Measurements from ENCODE around the gene SLC35E4.

The SLC35E4 gene

DNA sequence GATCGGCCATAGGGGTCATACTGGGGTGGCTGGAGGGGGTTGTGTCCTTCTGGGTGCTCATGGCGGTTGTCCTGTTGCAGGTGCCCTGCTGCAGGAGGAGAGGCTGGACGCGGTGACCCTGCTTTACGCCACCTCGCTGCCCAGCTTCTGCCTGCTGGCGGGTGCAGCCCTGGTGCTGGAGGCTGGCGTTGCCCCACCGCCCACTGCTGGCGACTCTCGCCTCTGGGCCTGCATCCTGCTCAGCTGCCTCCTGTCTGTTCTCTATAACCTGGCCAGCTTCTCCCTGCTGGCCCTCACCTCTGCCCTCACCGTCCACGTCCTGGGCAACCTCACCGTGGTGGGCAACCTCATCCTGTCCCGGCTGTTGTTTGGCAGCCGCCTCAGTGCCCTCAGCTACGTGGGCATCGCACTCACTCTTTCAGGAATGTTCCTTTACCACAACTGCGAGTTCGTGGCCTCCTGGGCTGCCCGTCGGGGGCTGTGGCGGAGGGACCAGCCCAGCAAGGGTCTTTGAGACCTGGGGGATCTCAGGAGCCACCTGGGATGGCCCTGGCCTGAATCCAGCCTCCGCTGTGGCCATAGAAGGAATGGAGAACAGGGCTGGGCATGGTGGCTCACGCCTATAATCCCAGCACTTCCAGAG, 11.1 kb downstream of the SLC35E4 start:
- Histone ChIP-seq H3K36me3 (replicated peaks; ENCODE audit: low read depth, low read length) (no peaks in the 10 kb centered on the region), H3K27ac (ENCODE audit: low read length) (no peak overlapping the region), H3K9me3 (ENCODE audit: insufficient read depth, low read length) (no peaks in the 10 kb centered on the region), H4K20me1 (ENCODE audit: insufficient read depth, low read length) (no peaks in the 10 kb centered on the region), H3K4me2 (ENCODE audit: low read length) (no peak overlapping the region), H3K27me3 (ENCODE audit: low read depth, low read length) (no peaks in the 10 kb centered on the region), H3K4me1 (ENCODE audit: low read length) (peaks cover 33% of the 10 kb centered on the region), H3K79me2 (ENCODE audit: low read length) (no peaks in the 10 kb centered on the region), H2AFZ (ENCODE audit: low read depth, low read length) (no peak overlapping the region), H3K4me3 (ENCODE audit: low read length) (no peak overlapping the region), H3K9ac (ENCODE audit: low read length) (no peak overlapping the region)
- TF ChIP-seq EZH2phosphoT487 (IDR thresholded peaks at IDR 0.05; ENCODE audit: low read depth) = no peak
- TF ChIP-seq, protein P1, sequence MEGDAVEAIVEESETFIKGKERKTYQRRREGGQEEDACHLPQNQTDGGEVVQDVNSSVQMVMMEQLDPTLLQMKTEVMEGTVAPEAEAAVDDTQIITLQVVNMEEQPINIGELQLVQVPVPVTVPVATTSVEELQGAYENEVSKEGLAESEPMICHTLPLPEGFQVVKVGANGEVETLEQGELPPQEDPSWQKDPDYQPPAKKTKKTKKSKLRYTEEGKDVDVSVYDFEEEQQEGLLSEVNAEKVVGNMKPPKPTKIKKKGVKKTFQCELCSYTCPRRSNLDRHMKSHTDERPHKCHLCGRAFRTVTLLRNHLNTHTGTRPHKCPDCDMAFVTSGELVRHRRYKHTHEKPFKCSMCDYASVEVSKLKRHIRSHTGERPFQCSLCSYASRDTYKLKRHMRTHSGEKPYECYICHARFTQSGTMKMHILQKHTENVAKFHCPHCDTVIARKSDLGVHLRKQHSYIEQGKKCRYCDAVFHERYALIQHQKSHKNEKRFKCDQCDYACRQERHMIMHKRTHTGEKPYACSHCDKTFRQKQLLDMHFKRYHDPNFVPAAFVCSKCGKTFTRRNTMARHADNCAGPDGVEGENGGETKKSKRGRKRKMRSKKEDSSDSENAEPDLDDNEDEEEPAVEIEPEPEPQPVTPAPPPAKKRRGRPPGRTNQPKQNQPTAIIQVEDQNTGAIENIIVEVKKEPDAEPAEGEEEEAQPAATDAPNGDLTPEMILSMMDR (IDR thresholded peaks at IDR 0.05; ENCODE audit: low read depth, low read length) = no peak

DNA sequence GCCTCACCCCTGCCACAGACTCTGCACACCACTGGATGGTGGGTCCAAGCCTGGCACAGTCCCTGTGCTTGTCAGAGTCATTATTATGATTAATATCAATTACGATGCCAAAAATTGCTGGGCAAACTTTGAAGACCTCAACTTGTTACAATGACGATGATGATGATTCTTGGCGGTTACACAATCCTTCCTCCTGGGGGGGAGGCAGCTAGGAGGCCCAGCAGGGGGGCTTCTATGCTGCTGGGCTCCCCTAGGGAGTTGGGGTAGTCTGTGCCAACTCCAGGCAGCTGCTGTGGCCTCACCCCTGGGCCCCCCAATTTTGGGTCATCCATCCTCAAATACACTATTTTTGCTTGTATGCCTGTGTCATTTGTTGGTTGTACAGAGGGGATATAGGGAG, 12.0 kb downstream of the SLC35E4 start:
- H3K27me3 ChIP-seq (ENCODE audit: low read depth, low read length) = no peaks in the 10 kb centered on the region
- no peaks in the 10 kb centered on the region for H3K36me3 ChIP-seq (replicated peaks; ENCODE audit: low read depth, low read length)
- H3K9me3 ChIP-seq (ENCODE audit: insufficient read depth, low read length) = no peaks in the 10 kb centered on the region
- peaks cover 33% of the 10 kb centered on the region for H3K4me1 ChIP-seq (ENCODE audit: low read length)
- H4K20me1 ChIP-seq (ENCODE audit: insufficient read depth, low read length) = no peaks in the 10 kb centered on the region
- no peak overlapping the region for H3K27ac ChIP-seq (ENCODE audit: low read length)
- H3K9ac ChIP-seq (ENCODE audit: low read length) = no peak overlapping the region
- no peak overlapping the region for H3K4me2 ChIP-seq (ENCODE audit: low read length)
- no peak overlapping the region for H2AFZ ChIP-seq (ENCODE audit: low read depth, low read length)
- TF ChIP-seq EZH2phosphoT487 (IDR thresholded peaks at IDR 0.05; ENCODE audit: low read depth) = no peak
- TF ChIP-seq, protein P1 (IDR thresholded peaks at IDR 0.05; ENCODE audit: low read depth, low read length) = no peak
- no peak overlapping the region for H3K4me3 ChIP-seq (ENCODE audit: low read length)
- H3K79me2 ChIP-seq (ENCODE audit: low read length) = no peaks in the 10 kb centered on the region

DNA sequence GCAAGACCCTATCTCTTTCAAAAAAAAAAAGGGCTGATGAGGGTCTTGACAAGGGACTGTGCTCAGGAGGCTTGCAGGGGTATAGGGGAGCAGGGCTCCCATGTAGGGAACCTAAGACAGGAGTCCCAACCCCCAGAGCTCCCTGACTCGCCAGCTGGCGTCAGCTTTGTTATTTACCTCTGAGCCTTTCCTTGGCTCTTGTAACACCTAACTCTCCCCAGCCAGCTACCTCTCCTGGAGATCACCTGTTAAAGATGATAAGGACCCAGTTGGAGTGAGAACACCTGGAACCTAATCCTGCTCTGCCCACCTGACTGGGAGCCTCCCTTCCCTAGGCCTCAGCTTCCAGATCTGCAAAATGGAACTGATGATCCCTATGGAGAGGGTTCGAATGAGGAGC, 13.2 kb downstream of the SLC35E4 start:
- Histone ChIP-seq H3K4me2 (ENCODE audit: low read length) (peak overlapping the region; percentile 40), H3K4me1 (ENCODE audit: low read length) (peaks cover 33% of the 10 kb centered on the region), H3K27ac (ENCODE audit: low read length) (peak overlapping the region; percentile 43), H3K4me3 (ENCODE audit: low read length) (no peak overlapping the region), H4K20me1 (ENCODE audit: insufficient read depth, low read length) (no peaks in the 10 kb centered on the region), H3K27me3 (ENCODE audit: low read depth, low read length) (no peaks in the 10 kb centered on the region), H3K36me3 (replicated peaks; ENCODE audit: low read depth, low read length) (no peaks in the 10 kb centered on the region), H3K9me3 (ENCODE audit: insufficient read depth, low read length) (no peaks in the 10 kb centered on the region), H3K9ac (ENCODE audit: low read length) (peak overlapping the region; percentile 30; the same call in 1 of the 2 replicates), H2AFZ (ENCODE audit: low read depth, low read length) (peak overlapping the region; percentile 66; the same call in 1 of the 2 replicates), H3K79me2 (ENCODE audit: low read length) (no peaks in the 10 kb centered on the region)
- TF ChIP-seq EZH2phosphoT487 (IDR thresholded peaks at IDR 0.05; ENCODE audit: low read depth) = no peak
- TF ChIP-seq, protein P1 (IDR thresholded peaks at IDR 0.05; ENCODE audit: low read depth, low read length) = no peak

DNA sequence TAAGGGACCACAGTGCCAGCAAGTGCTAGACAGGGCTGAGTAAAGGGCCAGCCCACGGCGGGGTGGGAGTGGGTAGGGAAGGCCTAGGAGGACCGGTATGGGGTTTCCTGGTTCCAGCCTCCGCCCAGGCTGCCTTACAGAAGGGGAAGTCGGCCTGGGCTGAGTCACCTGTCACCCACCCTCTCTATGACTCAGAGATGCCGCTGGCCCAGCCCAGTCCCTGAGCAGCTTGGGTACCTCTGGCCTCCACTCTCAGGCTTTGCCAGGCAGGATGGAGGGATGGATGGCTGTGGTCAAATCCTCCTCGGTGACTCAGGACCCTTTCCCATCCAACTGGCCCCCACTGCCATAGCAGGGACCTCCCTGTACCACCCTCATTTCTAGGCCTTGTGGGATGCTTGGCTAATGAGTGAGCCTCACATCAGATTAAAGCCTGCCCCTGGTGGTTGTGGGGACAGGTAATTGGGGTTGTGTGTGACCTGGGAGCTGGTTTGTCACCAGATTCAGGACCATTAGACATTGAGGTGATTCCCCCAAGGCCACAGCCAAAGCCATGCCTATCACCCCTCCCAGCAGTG, 13.9 kb downstream of the SLC35E4 start:
- Histone ChIP-seq H3K27me3 (ENCODE audit: low read depth, low read length) (no peaks in the 10 kb centered on the region), H2AFZ (ENCODE audit: low read depth, low read length) (peak overlapping the region; percentile 66), H3K9ac (ENCODE audit: low read length) (peak overlapping the region; percentile 30; the same call in 1 of the 2 replicates), H3K36me3 (replicated peaks; ENCODE audit: low read depth, low read length) (no peaks in the 10 kb centered on the region), H3K4me2 (ENCODE audit: low read length) (peak overlapping the region; percentile 40), H3K27ac (ENCODE audit: low read length) (peak overlapping the region; percentile 43), H4K20me1 (ENCODE audit: insufficient read depth, low read length) (no peaks in the 10 kb centered on the region), H3K4me1 (ENCODE audit: low read length) (peaks cover 29% of the 10 kb centered on the region), H3K9me3 (ENCODE audit: insufficient read depth, low read length) (no peaks in the 10 kb centered on the region), H3K79me2 (ENCODE audit: low read length) (no peaks in the 10 kb centered on the region), H3K4me3 (ENCODE audit: low read length) (no peak overlapping the region)
- TF ChIP-seq, protein P1 (IDR thresholded peaks at IDR 0.05; ENCODE audit: low read depth, low read length) = 0 out of 2 replicates have a peak, but pooled peaks have one; percentile 12
- no peak for TF ChIP-seq EZH2phosphoT487 (IDR thresholded peaks at IDR 0.05; ENCODE audit: low read depth)
